PFSK-1 (cell line): ENCODE measurements around the gene TTC28.

Experiments
- FOXP2 ChIP-seq: optimal IDR thresholded peaks from 2 replicates; pipeline ENCODE3; 2011; ENCODE audit warnings: borderline replicate concordance, control low read depth, inconsistent platforms; ENCODE audit not compliant: insufficient read depth; ENCODE audit errors: extremely low read length, extremely low read depth
- POLR2AphosphoS5 ChIP-seq: IDR thresholded peaks from 2 replicates; pipeline ENCODE4 v1.6.1; 2012; ENCODE audit warnings: low read depth, mild to moderate bottlenecking, control low read depth, low read length, moderate library complexity
- REST ChIP-seq, 2 experiments: IDR thresholded peaks; 2 replicates each; pipeline versions ENCODE4 v1.6.1 to v1.8.0; 2011 to 2012; ENCODE audit warnings: low read depth in 2 of 2, low read length in 2 of 2, control low read depth in 1 of 2, inconsistent platforms in 1 of 2, mild to moderate bottlenecking in 1 of 2, moderate library complexity in 1 of 2; ENCODE audit not compliant: insufficient read depth in 1 of 2
- SIN3A ChIP-seq: IDR thresholded peaks from 2 replicates; pipeline ENCODE4 v1.6.1; 2012; ENCODE audit warnings: mild to moderate bottlenecking, low read length, moderate library complexity, borderline replicate concordance; ENCODE audit not compliant: insufficient read depth
- TAF1 ChIP-seq: IDR thresholded peaks from 2 replicates; pipeline ENCODE4 v1.6.1; 2012; ENCODE audit warnings: low read length, control low read depth, borderline replicate concordance; ENCODE audit not compliant: insufficient read depth

Gene TTC28

GRCh38 chr22:28333088-28333487 lies 346.6 kb downstream of the TTC28 start:
- TF ChIP-seq TAF1: no peak
- TF ChIP-seq FOXP2: no peak
- no peak for TF ChIP-seq POLR2AphosphoS5
- no peak for TF ChIP-seq SIN3A
- TF ChIP-seq REST (IDR thresholded peaks at IDR 0.05; ENCODE audit: insufficient read depth in 1 of 2, low read depth in 2 of 2, low read length in 2 of 2): no peak

GRCh38 chr22:28332410-28332809 lies 347.2 kb downstream of the TTC28 start:
- TF ChIP-seq SIN3A (no peak), TAF1 (no peak), POLR2AphosphoS5 (no peak), FOXP2 (no peak), REST (IDR thresholded peaks at IDR 0.05; ENCODE audit: insufficient read depth in 1 of 2, low read depth in 2 of 2, low read length in 2 of 2) (no peak)

GRCh38 chr22:28331695-28332094 lies 347.9 kb downstream of the TTC28 start:
- TF ChIP-seq TAF1: no peak
- no peak for TF ChIP-seq FOXP2
- no peak for TF ChIP-seq POLR2AphosphoS5
- TF ChIP-seq REST (IDR thresholded peaks at IDR 0.05; ENCODE audit: insufficient read depth in 1 of 2, low read depth in 2 of 2, low read length in 2 of 2): no peak
- no peak for TF ChIP-seq SIN3A

- TF ChIP-seq FOXP2 (no peak), POLR2AphosphoS5 (no peak), REST (IDR thresholded peaks at IDR 0.05; ENCODE audit: insufficient read depth in 1 of 2, low read depth in 2 of 2, low read length in 2 of 2) (no peak), SIN3A (no peak), TAF1 (no peak)
Measured at GRCh38 chr22:28329186-28330073, 350.2 kb downstream of the TTC28 start.
